VCaP (cell line): ENCODE data around the gene CENPC.

ENCODE experiments used
- H3K27ac ChIP-seq: fragments of 450-650 bp; 2 replicates; pipeline ENCODE4 v1.5.1; 2017
- CTCF ChIP-seq: fragments of 450-650 bp; conservative IDR thresholded peaks from 2 replicates; pipeline ENCODE4 v1.5.1; 2017; ENCODE audit warnings: mild to moderate bottlenecking, moderate library complexity

Gene CENPC

GRCh38 chr4:67550857-67551256 lies 5.6 kb upstream of the CENPC start:
- no peak for TF ChIP-seq CTCF
- no peak overlapping the region for H3K27ac ChIP-seq

GRCh38 chr4:67550451-67550850 lies 5.1 kb upstream of the CENPC start:
- no peak for TF ChIP-seq CTCF
- no peak overlapping the region for H3K27ac ChIP-seq

GRCh38 chr4:67549123-67549522 lies 3.8 kb upstream of the CENPC start:
- peak; percentile 73 for TF ChIP-seq CTCF
- no peak overlapping the region for H3K27ac ChIP-seq

- no peak overlapping the region for H3K27ac ChIP-seq
- no peak for TF ChIP-seq CTCF
These were observed 1.7 kb upstream of the CENPC start for GRCh38 chr4:67546971-67547370.

GRCh38 chr4:67546004-67546356 lies 677 bp upstream of the CENPC start:
- H3K27ac ChIP-seq: peak overlapping the region; percentile 82
- TF ChIP-seq CTCF: no peak

GRCh38 chr4:67542076-67542475 lies 3.2 kb downstream of the CENPC start:
- peak overlapping the region; percentile 82 for H3K27ac ChIP-seq
- TF ChIP-seq CTCF: no peak

GRCh38 chr4:67539830-67540229 lies 5.5 kb downstream of the CENPC start:
- no peak for TF ChIP-seq CTCF

GRCh38 chr4:67535280-67535840 lies 9.9 kb downstream of the CENPC start:
- no peak overlapping the region for H3K27ac ChIP-seq
- no peak for TF ChIP-seq CTCF

More at GRCh38 chr4:67539830-67540229, 5.5 kb downstream of the CENPC start:
- no peak overlapping the region for H3K27ac ChIP-seq
